LoVo (cell line): ENCODE results near the gene FAM24B.

ENCODE experiments used
- DNase-seq: peaks from one replicate; pipeline ENCODE4 v3.0.0-alpha.2; 2016; ENCODE audit warnings: low spot score

FAM24B gene

GRCh38 chr10:122827302-122827701, 52.1 kb downstream of the FAM24B start:
- DNase-seq, result no peak

GRCh38 chr10:122822973-122823690, 56.2 kb downstream of the FAM24B start:
- no peak for DNase-seq

- no peak for DNase-seq
Observed at GRCh38 chr10:122821808-122822207, 57.6 kb downstream of the FAM24B start.

GRCh38 chr10:122815458-122815857, 63.9 kb downstream of the FAM24B start:
- DNase-seq, result no peak

- DNase-seq, result no peak
Observed at GRCh38 chr10:122814493-122814892, 64.9 kb downstream of the FAM24B start.

- DNase-seq, result no peak
Observed at GRCh38 chr10:122812751-122813150, 66.6 kb downstream of the FAM24B start.

GRCh38 chr10:122802282-122802681, 77.1 kb downstream of the FAM24B start:
- no peak for DNase-seq
